Caco-2 (cell line): ENCODE data around the gene NSG1. TPM values are rescaled to one million over a fixed set of nuclear protein-coding genes. Genes with fewer than 3 reads are reported as not detected.

Experiments used
- BruUV-seq: library from RNA; stranded (reverse); fragments of 400-500 nt; replicated peaks from 2 replicates; lab custom pipeline; 2021; lab: Mats Ljungman, UMichigan
- CTCF ChIA-PET: fragments of 300-600 bp; sonication (Branson Sonifier 250); formaldehyde crosslinking; loops from one replicate; lab custom pipeline; 2022; ENCODE audit warnings: antibody characterized with exemption; lab: Charles Lee
- POLR2A ChIA-PET: fragments of 300-600 bp; sonication (Branson Sonifier 250); formaldehyde crosslinking; loops from one replicate; lab custom pipeline; 2022; ENCODE audit warnings: antibody characterized with exemption; lab: Charles Lee
- DNase-seq, 2 experiments: peaks; one replicate each; pipeline versions ENCODE4 v3.0.0 to v3.0.0-alpha.2; 2020 to 2022
- H3K27me3 ChIP-seq: replicated peaks from 2 replicates; pipeline ENCODE4 v1.6.0; 2011; ENCODE audit warnings: low read length; ENCODE audit not compliant: control insufficient read depth, insufficient read depth
- H3K36me3 ChIP-seq: 2 replicates; pipeline ENCODE4 v1.5.1; 2011; ENCODE audit warnings: low read length; ENCODE audit not compliant: control insufficient read depth, insufficient read depth
- H3K4me1 ChIP-seq: fragments of 250-450 bp; sonication (Bioruptor Pico); 2 replicates; pipeline ENCODE4 v1.5.1; 2020; ENCODE audit warnings: mild to moderate bottlenecking
- H3K4me3 ChIP-seq: 2 replicates; pipeline ENCODE4 v1.5.1; 2011; ENCODE audit warnings: low read depth, mild to moderate bottlenecking, control low read depth, low read length
- H3K9me3 ChIP-seq: fragments of 250-450 bp; sonication (Bioruptor Pico); 2 replicates; pipeline ENCODE4 v1.5.1; 2020; ENCODE audit warnings: mild to moderate bottlenecking, moderate library complexity
- H3K27ac Mint-ChIP-seq: one replicate; pipeline ENCODE4 v1.8.0; 2022; ENCODE audit warnings: mixed read lengths; ENCODE audit not compliant: unreplicated experiment
- H3K27me3 Mint-ChIP-seq: one replicate; pipeline ENCODE4 v1.8.0; 2022; ENCODE audit warnings: mixed read lengths; ENCODE audit not compliant: insufficient read depth, unreplicated experiment
- H3K36me3 Mint-ChIP-seq: one replicate; pipeline ENCODE4 v1.8.0; 2022; ENCODE audit warnings: mild to moderate bottlenecking, mixed read lengths; ENCODE audit not compliant: insufficient read depth, unreplicated experiment
- H3K4me1 Mint-ChIP-seq: one replicate; pipeline ENCODE4 v1.8.0; 2022; ENCODE audit warnings: low read depth, mixed read lengths; ENCODE audit not compliant: unreplicated experiment
- H3K4me3 Mint-ChIP-seq: one replicate; pipeline ENCODE4 v1.8.0; 2022; ENCODE audit warnings: mild to moderate bottlenecking, moderate library complexity, mixed read lengths; ENCODE audit not compliant: unreplicated experiment
- H3K9me3 Mint-ChIP-seq: one replicate; pipeline ENCODE4 v1.8.0; 2022; ENCODE audit warnings: mixed read lengths; ENCODE audit not compliant: unreplicated experiment
- CTCF ChIP-seq, 2 experiments: fragments of 200-600 bp in 1 of 2; IDR thresholded peaks; 1 replicate in 1 of 2; 2 replicates in 1 of 2; pipeline versions ENCODE4 v1.5.1 to v1.8.0; 2011 to 2022; ENCODE audit warnings: antibody characterized with exemption in 1 of 2, control low read depth in 1 of 2, inconsistent platforms in 1 of 2, low read depth in 1 of 2, low read length in 1 of 2, mild to moderate bottlenecking in 1 of 2, moderate library complexity in 1 of 2; ENCODE audit not compliant: insufficient read depth in 1 of 2, severe bottlenecking in 1 of 2, unreplicated experiment in 1 of 2
- intact Hi-C: fragments of 100-400 bp; cut with micrococcal nuclease; formaldehyde crosslinking; loops from one replicate; pipeline ENCODE4 v1.10.0; 2022; ENCODE audit not compliant: unreplicated experiment
- total RNA-seq: library from RNA; stranded (reverse); gene quantifications from 2 replicates; pipeline ENCODE4 v1.2.3, GENCODE V29; 2022

Gene NSG1
- total RNA-seq, 1 experiment from 2014 or later: 7.2 TPM

GRCh38 chr4:4350909-4351308 is 36.0 kb upstream of the NSG1 start:
- Histone ChIP-seq H3K27me3 (no peaks in the 10 kb centered on the region), H3K4me1 (no peaks in the 10 kb centered on the region), H3K9me3 (no peaks in the 10 kb centered on the region), H3K4me3 (no peak overlapping the region), H3K36me3 (no peaks in the 10 kb centered on the region)
- no peak overlapping the region for H3K4me3 Mint-ChIP-seq
- CTCF ChIA-PET: no interaction called here
- no peaks in the 10 kb centered on the region for H3K27me3 Mint-ChIP-seq
- intact Hi-C loops: no loop called here
- H3K4me1 Mint-ChIP-seq: peaks cover 6% of the 10 kb centered on the region
- no peaks in the 10 kb centered on the region for H3K36me3 Mint-ChIP-seq
- no peaks in the 10 kb centered on the region for H3K9me3 Mint-ChIP-seq
- H3K27ac Mint-ChIP-seq: no peak overlapping the region
- no peak for TF ChIP-seq CTCF (IDR thresholded peaks at IDR 0.05; ENCODE audit: insufficient read depth in 1 of 2, low read depth in 1 of 2, low read length in 1 of 2, severe bottlenecking in 1 of 2, unreplicated experiment in 1 of 2)
- no peak for DNase-seq
- no TSS peak for BruUV-seq
- POLR2A ChIA-PET: no interaction called here

GRCh38 chr4:4355302-4355701 is 31.6 kb upstream of the NSG1 start:
- CTCF ChIA-PET: no interaction called here
- Histone ChIP-seq H3K4me1 (no peaks in the 10 kb centered on the region), H3K27me3 (no peaks in the 10 kb centered on the region)

GRCh38 chr4:4356106-4357041 is 30.5 kb upstream of the NSG1 start:
- no peaks in the 10 kb centered on the region for H3K9me3 Mint-ChIP-seq
- ChIA-PET POLR2A (no interaction called here), CTCF (no interaction called here)
- no peaks in the 10 kb centered on the region for H3K27me3 Mint-ChIP-seq
- H3K4me1 ChIP-seq: no peaks in the 10 kb centered on the region
- no peaks in the 10 kb centered on the region for H3K36me3 ChIP-seq
- H3K4me1 Mint-ChIP-seq: no peaks in the 10 kb centered on the region
- H3K4me3 ChIP-seq: no peak overlapping the region
- H3K4me3 Mint-ChIP-seq: no peak overlapping the region
- no TSS peak for BruUV-seq
- no peak overlapping the region for H3K27ac Mint-ChIP-seq
- no peaks in the 10 kb centered on the region for H3K27me3 ChIP-seq
- no peaks in the 10 kb centered on the region for H3K9me3 ChIP-seq
- intact Hi-C loops: no loop called here
- no peak for DNase-seq
- no peak for TF ChIP-seq CTCF (IDR thresholded peaks at IDR 0.05; ENCODE audit: insufficient read depth in 1 of 2, low read depth in 1 of 2, low read length in 1 of 2, severe bottlenecking in 1 of 2, unreplicated experiment in 1 of 2)
- no peaks in the 10 kb centered on the region for H3K36me3 Mint-ChIP-seq

More at GRCh38 chr4:4355302-4355701, 31.6 kb upstream of the NSG1 start:
- H3K4me3 ChIP-seq: no peak overlapping the region
- Mint-ChIP-seq H3K27me3 (no peaks in the 10 kb centered on the region), H3K4me1 (no peaks in the 10 kb centered on the region), H3K36me3 (no peaks in the 10 kb centered on the region), H3K9me3 (no peaks in the 10 kb centered on the region), H3K27ac (no peak overlapping the region), H3K4me3 (no peak overlapping the region)
- no peaks in the 10 kb centered on the region for H3K36me3 ChIP-seq
- intact Hi-C loops: no loop called here
- BruUV-seq: no TSS peak
- POLR2A ChIA-PET: no interaction called here
- no peaks in the 10 kb centered on the region for H3K9me3 ChIP-seq
- DNase-seq: no peak
- TF ChIP-seq CTCF (IDR thresholded peaks at IDR 0.05; ENCODE audit: insufficient read depth in 1 of 2, low read depth in 1 of 2, low read length in 1 of 2, severe bottlenecking in 1 of 2, unreplicated experiment in 1 of 2): no peak
